ENCODE results near the gene ACOX2.
A peak's percentile ranks its signal among the peaks of the same experiment; 100 is the strongest.

ACOX2 gene

DNA sequence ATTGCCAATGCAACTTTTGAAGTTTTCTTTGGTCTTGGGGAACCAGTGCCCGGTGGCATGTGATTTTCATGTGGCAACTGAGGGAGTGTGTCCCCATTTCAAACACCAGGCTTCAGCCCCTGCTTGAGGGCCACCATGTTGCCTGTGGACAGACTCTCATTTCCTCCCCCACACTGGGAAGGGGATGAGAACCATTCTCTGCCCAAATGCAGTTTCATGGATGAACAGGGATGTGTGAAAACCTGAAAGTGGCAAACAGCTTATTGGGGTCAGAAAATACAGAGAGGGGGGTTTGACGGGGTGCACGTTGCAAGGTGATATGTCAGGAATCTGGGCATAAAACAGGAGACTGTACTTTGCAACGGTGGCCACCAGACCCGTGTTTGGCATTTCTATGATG is 33.9 kb upstream of the ACOX2 start:
- no peak overlapping the region for H3K27ac ChIP-seq (ENCODE audit: low read depth, low read length)
- peaks cover 3% of the 10 kb centered on the region; the same call in 1 of the 2 replicates for H3K27me3 ChIP-seq (ENCODE audit: control insufficient read depth, low read length)
- TF ChIP-seq, protein P1, sequence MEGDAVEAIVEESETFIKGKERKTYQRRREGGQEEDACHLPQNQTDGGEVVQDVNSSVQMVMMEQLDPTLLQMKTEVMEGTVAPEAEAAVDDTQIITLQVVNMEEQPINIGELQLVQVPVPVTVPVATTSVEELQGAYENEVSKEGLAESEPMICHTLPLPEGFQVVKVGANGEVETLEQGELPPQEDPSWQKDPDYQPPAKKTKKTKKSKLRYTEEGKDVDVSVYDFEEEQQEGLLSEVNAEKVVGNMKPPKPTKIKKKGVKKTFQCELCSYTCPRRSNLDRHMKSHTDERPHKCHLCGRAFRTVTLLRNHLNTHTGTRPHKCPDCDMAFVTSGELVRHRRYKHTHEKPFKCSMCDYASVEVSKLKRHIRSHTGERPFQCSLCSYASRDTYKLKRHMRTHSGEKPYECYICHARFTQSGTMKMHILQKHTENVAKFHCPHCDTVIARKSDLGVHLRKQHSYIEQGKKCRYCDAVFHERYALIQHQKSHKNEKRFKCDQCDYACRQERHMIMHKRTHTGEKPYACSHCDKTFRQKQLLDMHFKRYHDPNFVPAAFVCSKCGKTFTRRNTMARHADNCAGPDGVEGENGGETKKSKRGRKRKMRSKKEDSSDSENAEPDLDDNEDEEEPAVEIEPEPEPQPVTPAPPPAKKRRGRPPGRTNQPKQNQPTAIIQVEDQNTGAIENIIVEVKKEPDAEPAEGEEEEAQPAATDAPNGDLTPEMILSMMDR (IDR thresholded peaks at IDR 0.05; ENCODE audit: low read depth, low read length, poor library complexity, severe bottlenecking) = no peak
- TF ChIP-seq EZH2phosphoT487 (IDR thresholded peaks at IDR 0.05; ENCODE audit: borderline replicate concordance, low read length) = no peak
- H4K20me1 ChIP-seq (ENCODE audit: control insufficient read depth, insufficient read depth, low read depth, low read length) = no peaks in the 10 kb centered on the region
- no peaks in the 10 kb centered on the region for H3F3A ChIP-seq (ENCODE audit: control insufficient read depth, insufficient read depth)
- H3K9me2 ChIP-seq (replicated peaks; ENCODE audit: control insufficient read depth, low read length) = no peaks in the 10 kb centered on the region
- no peaks in the 10 kb centered on the region for H3K36me3 ChIP-seq (ENCODE audit: control insufficient read depth, low read length)
- no peaks in the 10 kb centered on the region for H3K9me3 ChIP-seq (ENCODE audit: control insufficient read depth, insufficient read depth, low read length)
- H3K4me3 ChIP-seq (ENCODE audit: low read length) = no peak overlapping the region
- no peak overlapping the region for H3K4me2 ChIP-seq (ENCODE audit: low read length)
- peaks cover 6% of the 10 kb centered on the region for H3K4me1 ChIP-seq (ENCODE audit: control insufficient read depth, low read length)
- H3K79me2 ChIP-seq (ENCODE audit: control insufficient read depth, low read length) = no peaks in the 10 kb centered on the region

DNA sequence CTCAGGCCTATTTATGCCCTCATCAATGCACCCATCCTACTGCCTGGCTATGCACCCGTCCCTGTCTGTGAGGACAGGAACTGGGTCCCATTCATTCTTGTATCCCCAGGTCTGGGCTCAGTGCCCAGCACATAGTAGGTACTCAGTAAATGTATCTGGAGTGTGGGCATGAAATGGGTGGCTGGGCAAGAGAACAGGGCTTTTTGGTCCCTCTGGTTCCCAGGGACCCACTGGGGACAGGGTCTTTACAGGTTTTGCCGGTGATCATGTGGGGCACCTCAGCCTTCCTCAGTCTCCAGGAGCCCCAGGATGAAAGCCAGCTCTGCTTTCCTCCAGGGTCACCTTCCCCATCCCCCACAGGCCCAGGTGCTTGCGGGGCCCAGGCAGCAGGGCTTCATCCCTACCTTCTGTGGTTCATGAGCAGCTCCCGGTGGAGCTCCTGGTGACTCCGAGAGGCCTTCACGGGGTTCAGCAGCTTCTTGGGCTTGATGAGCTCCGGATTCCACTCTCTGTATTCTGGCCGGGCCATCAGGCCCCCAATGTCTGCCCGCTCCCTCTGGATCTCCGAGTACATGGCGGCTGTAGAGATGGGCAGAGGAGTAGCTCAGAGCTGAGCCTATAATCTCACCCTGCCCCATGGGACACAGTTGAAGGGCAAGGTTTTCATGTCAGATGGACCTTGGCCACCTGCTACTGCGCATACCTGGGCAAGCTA is 32.5 kb upstream of the ACOX2 start:
- Histone ChIP-seq H3F3A (ENCODE audit: control insufficient read depth, insufficient read depth) (no peaks in the 10 kb centered on the region), H3K27ac (ENCODE audit: low read depth, low read length) (no peak overlapping the region), H3K9me3 (ENCODE audit: control insufficient read depth, insufficient read depth, low read length) (no peaks in the 10 kb centered on the region), H3K79me2 (ENCODE audit: control insufficient read depth, low read length) (no peaks in the 10 kb centered on the region), H3K27me3 (ENCODE audit: control insufficient read depth, low read length) (no peaks in the 10 kb centered on the region), H3K9me2 (replicated peaks; ENCODE audit: control insufficient read depth, low read length) (no peaks in the 10 kb centered on the region), H3K36me3 (ENCODE audit: control insufficient read depth, low read length) (no peaks in the 10 kb centered on the region), H3K4me1 (ENCODE audit: control insufficient read depth, low read length) (peaks cover 6% of the 10 kb centered on the region), H4K20me1 (ENCODE audit: control insufficient read depth, insufficient read depth, low read depth, low read length) (no peaks in the 10 kb centered on the region), H3K4me3 (ENCODE audit: low read length) (no peak overlapping the region), H3K4me2 (ENCODE audit: low read length) (peak overlapping the region; percentile 61; the same call in 1 of the 2 replicates)
- TF ChIP-seq, protein P1 (IDR thresholded peaks at IDR 0.05; ENCODE audit: low read depth, low read length, poor library complexity, severe bottlenecking) = no peak
- no peak for TF ChIP-seq EZH2phosphoT487 (IDR thresholded peaks at IDR 0.05; ENCODE audit: borderline replicate concordance, low read length)

DNA sequence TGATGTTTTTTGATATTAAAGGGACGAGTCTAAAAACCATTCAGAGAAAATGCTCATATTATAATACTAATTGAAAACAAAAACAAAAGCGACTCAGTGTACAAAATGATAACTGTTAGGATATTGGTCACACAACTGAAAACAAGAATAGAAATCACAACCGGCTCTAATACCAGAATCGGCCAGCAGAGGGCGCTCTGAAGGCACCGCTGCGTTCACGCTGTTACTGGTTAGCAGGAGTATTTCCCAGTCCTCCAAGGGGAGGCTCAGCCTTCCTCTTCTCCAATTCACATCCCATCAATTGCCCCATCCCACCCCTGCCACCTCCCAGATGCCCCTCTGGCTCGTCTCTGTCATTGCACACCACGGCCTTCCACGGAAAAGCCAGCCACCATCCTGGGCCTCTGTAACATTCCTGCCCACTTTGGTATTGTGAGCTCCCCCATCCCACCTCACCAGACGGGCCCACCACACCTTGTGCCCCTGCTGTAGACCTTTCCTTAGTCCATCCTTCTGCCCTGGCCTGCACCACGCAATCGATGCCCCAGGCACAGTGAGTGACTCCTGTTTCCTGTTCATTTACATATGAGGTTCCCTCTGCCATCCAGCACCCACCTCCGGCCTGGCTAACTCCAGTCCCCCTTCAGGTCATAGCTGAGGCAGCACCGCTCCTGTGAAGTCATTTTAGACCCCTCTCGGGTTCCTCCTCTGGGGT is 31.7 kb upstream of the ACOX2 start:
- TF ChIP-seq, protein P1 (IDR thresholded peaks at IDR 0.05; ENCODE audit: low read depth, low read length, poor library complexity, severe bottlenecking) = peak; percentile 91
- TF ChIP-seq EZH2phosphoT487 (IDR thresholded peaks at IDR 0.05; ENCODE audit: borderline replicate concordance, low read length) = no peak
- Histone ChIP-seq H3K4me3 (ENCODE audit: low read length) (peak overlapping the region; percentile 47), H3K27me3 (ENCODE audit: control insufficient read depth, low read length) (no peaks in the 10 kb centered on the region), H3K9me3 (ENCODE audit: control insufficient read depth, insufficient read depth, low read length) (no peaks in the 10 kb centered on the region), H3K79me2 (ENCODE audit: control insufficient read depth, low read length) (no peaks in the 10 kb centered on the region), H3K9me2 (replicated peaks; ENCODE audit: control insufficient read depth, low read length) (no peaks in the 10 kb centered on the region), H3K4me1 (ENCODE audit: control insufficient read depth, low read length) (peaks cover 6% of the 10 kb centered on the region), H3K4me2 (ENCODE audit: low read length) (peak overlapping the region; percentile 61), H3F3A (ENCODE audit: control insufficient read depth, insufficient read depth) (no peaks in the 10 kb centered on the region), H3K36me3 (ENCODE audit: control insufficient read depth, low read length) (no peaks in the 10 kb centered on the region), H4K20me1 (ENCODE audit: control insufficient read depth, insufficient read depth, low read depth, low read length) (no peaks in the 10 kb centered on the region), H3K27ac (ENCODE audit: low read depth, low read length) (no peak overlapping the region)

All from DOHH2 (cell line).